CD4-positive, alpha-beta T cell treated with Interleukin-2 at 100 ng/mL for 4 hours (primary cell): ENCODE results near the gene PARVA.

Source experiments
- DNase-seq: peaks from one replicate; pipeline ENCODE4 v3.0.0-alpha.2; 2020; ENCODE audit warnings: low spot score

Gene PARVA

GRCh38 chr11:12531681-12532080 is 154.3 kb downstream of the PARVA start:
- no peak for DNase-seq

- DNase-seq: no peak
Observed at GRCh38 chr11:12532580-12532979, 155.2 kb downstream of the PARVA start.

GRCh38 chr11:12534549-12534948 is 157.2 kb downstream of the PARVA start:
- DNase-seq: no peak

- DNase-seq: no peak
Observed at GRCh38 chr11:12535321-12535720, 157.9 kb downstream of the PARVA start.

- no peak for DNase-seq
Observed at GRCh38 chr11:12536566-12536965, 159.2 kb downstream of the PARVA start.

GRCh38 chr11:12537778-12538401 is 160.5 kb downstream of the PARVA start:
- DNase-seq: no peak

- no peak for DNase-seq
Observed at GRCh38 chr11:12538889-12539421, 161.6 kb downstream of the PARVA start.

GRCh38 chr11:12539572-12539971 is 162.2 kb downstream of the PARVA start:
- no peak for DNase-seq

- DNase-seq: no peak
Observed at GRCh38 chr11:12540075-12540680, 162.8 kb downstream of the PARVA start.

- DNase-seq: no peak
Observed at GRCh38 chr11:12540913-12541582, 163.7 kb downstream of the PARVA start.

- DNase-seq: no peak
Observed at GRCh38 chr11:12541583-12542151, 164.3 kb downstream of the PARVA start.

- no peak for DNase-seq
Observed at GRCh38 chr11:12542186-12542935, 165.0 kb downstream of the PARVA start.

GRCh38 chr11:12543596-12544415 is 166.4 kb downstream of the PARVA start:
- DNase-seq: no peak

- DNase-seq: no peak
Observed at GRCh38 chr11:12544986-12545775, 167.8 kb downstream of the PARVA start.

- DNase-seq: no peak
Observed at GRCh38 chr11:12546122-12546521, 168.8 kb downstream of the PARVA start.

- no peak for DNase-seq
Observed at GRCh38 chr11:12546660-12547059, 169.3 kb downstream of the PARVA start.

GRCh38 chr11:12547953-12548650 is 170.7 kb downstream of the PARVA start:
- no peak for DNase-seq

GRCh38 chr11:12552692-12553091 is 175.3 kb downstream of the PARVA start:
- no peak for DNase-seq

GRCh38 chr11:12554122-12554521 is 176.8 kb downstream of the PARVA start:
- DNase-seq: no peak

GRCh38 chr11:12556155-12556554 is 178.8 kb downstream of the PARVA start:
- DNase-seq: no peak
